ENCODE measurements around the gene MRPL45. TPM values are rescaled to one million over a fixed set of nuclear protein-coding genes. Genes with fewer than 3 reads are reported as not detected.
"Not testable (repeated sequence)": the region's sequence is repeated elsewhere in the genome, so short reads cannot be mapped to it uniquely, and the experiment has no call there.

The MRPL45 gene
- polyA plus RNA-seq (ENCODE audit: insufficient read length in 4 of 4): 10 to 100 TPM; 46.1 to 76.0 (median 63.5) TPM

- peak; percentile 87 to 95 (median 92) for DNase-seq (ENCODE audit: low read depth in 4 of 4, low spot score in 3 of 4)
Observed at GRCh38 chr17:38296834-38297517, at the start of gene MRPL45. TSS of gene MRPL45 (plus strand) at chr17:38297168. CDS start at chr17:38297184, 16 bp downstream.

GRCh38 chr17:38253191-38253590, 43.8 kb upstream of the MRPL45 start:
- not testable (repeated sequence) for DNase-seq (ENCODE audit: low read depth in 4 of 4, low spot score in 3 of 4)

DNA sequence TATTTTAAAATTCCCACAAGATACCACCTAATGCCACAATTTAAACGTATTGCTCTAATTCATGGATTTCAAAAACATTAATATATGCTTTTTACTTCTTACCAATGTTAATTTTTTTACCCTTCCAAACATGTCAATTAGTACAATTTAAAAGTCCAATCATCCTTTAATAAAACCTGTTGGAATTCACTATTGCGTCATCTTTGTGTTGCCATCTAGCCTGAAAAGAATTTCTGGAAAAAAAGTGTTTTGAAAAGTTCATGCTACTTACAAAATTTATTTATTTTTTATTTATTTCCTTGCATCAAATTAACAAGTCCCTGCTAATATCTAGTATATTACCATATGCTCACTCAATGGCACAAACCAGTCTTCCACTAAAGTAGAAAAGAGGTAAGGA, 42.6 kb upstream of the MRPL45 start:
- not testable (repeated sequence) for DNase-seq (ENCODE audit: low read depth in 4 of 4, low spot score in 3 of 4)

GRCh38 chr17:38257013-38257621, 39.9 kb upstream of the MRPL45 start:
- peak; percentile 47 to 53 (median 50) for DNase-seq (ENCODE audit: low read depth in 4 of 4, low spot score in 3 of 4)

DNA sequence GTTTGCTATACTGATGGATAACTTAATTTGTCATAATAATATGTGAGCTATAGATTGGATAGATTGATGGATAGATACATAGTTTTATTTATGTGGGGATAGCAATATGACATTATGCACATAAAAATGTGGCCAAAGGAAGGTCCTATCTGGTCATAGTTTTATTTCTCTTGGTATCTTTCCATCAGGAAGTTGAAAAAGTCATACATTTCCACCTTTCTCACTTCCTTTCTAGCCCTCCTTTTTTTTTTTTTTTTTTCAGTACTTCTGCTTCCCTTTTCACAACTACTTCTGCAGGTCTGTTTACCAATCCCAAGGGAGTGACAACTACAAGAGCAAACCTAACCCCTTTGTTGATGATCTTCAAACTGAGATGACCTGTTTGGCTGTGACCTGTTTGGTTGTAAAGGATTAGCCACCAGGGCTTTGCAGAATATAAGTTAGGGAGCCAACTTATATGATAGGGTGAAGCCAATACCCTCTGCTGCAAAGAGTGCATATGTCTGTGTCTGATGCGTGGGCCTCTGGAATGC, 30.9 kb upstream of the MRPL45 start:
- not testable (repeated sequence) for DNase-seq (ENCODE audit: low read depth in 4 of 4, low spot score in 3 of 4)

DNA sequence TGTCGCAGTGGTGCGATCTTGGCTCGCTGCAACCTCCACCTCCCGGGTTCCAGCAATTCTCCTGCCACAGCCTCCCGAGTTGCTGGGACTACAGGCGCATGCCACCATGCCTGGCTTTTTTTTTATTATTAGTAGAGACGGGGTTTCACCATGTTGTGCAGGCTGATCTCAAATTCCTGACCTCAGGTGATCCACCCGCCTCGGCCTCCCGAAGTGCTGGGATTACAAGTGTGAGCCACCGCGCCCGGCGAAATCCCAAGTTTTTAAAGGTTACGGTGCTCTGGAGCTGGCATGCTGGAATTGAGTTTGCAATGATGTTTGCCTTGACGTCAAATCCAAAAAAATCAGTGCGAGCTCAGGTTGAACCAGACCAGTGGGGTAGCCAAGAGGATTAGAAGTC, 30.4 kb upstream of the MRPL45 start:
- not testable (repeated sequence) for DNase-seq (ENCODE audit: low read depth in 4 of 4, low spot score in 3 of 4)

- not testable (repeated sequence) for DNase-seq (ENCODE audit: low read depth in 4 of 4, low spot score in 3 of 4)
Observed at GRCh38 chr17:38268138-38268537, 28.8 kb upstream of the MRPL45 start.

DNA sequence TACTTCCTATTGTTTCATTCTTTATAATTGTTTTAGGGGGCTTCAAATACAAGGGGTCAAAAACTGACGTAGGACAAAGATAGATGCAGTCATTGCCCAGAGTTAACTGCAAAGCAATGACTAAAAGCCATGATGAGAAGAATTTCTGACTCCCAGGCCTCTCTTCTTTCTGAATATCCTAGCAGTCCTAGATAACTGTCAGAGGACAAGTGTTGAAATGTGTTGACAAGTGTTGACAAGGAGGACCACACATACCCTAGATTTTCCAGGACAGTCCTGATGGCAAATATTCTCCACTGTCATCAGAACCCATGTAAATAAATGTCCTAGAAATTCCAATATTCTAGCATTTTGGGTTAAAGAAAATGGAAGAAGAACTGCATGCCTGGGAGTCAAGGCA, 27.9 kb upstream of the MRPL45 start:
- DNase-seq (ENCODE audit: low read depth in 4 of 4, low spot score in 3 of 4): not testable (repeated sequence)

DNA sequence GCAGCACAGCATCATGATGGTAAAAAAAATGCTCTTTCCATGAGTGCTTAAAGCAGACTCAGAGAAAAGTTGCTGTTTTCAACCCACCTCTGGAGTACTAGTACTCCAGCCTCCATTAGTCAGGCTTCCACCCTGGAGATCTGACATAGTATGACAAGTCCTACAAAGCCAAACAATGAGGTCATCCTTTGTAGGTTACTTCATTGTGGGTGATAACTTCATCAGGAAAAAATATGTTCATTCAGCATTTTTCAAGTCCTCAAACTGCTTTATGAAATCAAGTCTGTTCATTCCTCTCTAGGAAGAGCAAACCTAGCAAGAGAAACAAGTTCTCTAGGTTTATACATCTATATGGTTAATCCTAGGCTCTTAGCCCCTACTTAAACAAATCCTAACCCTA, 27.4 kb upstream of the MRPL45 start:
- not testable (repeated sequence) for DNase-seq (ENCODE audit: low read depth in 4 of 4, low spot score in 3 of 4)

DNA sequence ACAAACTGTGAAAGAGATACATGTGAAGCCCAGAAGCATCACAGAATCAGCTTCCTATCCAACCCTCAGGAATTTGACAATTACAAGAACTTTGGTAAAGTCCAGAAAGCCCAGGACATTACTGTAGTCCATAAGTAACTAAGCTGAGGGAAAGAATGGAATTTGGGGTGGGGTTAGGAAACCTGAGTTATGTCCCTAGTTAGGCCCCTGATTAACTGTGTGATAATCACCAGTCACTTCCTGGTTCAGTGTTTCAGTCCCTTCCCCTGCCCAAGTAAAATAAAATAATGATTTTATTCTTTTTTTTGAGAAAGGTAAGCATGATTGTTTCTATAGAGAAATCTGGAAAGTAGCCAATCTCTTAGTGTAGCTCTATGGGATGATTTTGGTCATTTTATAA, 11.0 kb upstream of the MRPL45 start:
- DNase-seq (ENCODE audit: low read depth in 4 of 4, low spot score in 3 of 4): not testable (repeated sequence)

DNA sequence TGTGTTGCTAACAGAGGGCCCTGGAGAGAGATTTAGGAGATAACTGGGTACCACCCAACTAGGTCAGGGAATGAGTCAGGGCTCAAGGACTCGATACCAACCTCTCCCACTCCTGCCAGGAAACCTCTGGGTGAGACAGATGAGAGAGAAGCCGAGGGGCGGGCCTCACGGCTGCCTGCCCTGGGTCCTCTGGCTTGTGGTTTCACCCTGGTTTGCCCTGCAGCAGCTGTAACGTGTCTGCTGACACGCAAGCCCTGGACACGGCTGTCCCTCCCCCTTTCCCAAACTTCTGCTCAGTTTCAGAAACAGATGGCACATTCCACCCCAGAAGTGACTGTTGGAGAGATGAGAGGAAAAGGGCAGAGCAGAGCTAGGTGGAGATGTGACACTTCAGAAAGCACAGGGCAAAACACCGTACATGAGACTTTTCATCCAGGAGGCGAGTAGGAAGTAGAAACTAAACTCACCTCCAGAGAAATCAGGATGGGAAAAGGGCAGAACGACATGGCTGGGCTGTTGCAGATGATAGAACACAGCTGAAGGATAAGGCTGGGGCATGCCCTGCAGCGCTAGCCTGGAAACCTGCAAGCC, 10.4 kb upstream of the MRPL45 start:
- peak in 2 of 4 donors; percentile 14 to 49 for DNase-seq (ENCODE audit: low read depth in 4 of 4, low spot score in 3 of 4)

- not testable (repeated sequence) for DNase-seq (ENCODE audit: low read depth in 4 of 4, low spot score in 3 of 4)
Observed at GRCh38 chr17:38288217-38288827, 8.6 kb upstream of the MRPL45 start.

DNA sequence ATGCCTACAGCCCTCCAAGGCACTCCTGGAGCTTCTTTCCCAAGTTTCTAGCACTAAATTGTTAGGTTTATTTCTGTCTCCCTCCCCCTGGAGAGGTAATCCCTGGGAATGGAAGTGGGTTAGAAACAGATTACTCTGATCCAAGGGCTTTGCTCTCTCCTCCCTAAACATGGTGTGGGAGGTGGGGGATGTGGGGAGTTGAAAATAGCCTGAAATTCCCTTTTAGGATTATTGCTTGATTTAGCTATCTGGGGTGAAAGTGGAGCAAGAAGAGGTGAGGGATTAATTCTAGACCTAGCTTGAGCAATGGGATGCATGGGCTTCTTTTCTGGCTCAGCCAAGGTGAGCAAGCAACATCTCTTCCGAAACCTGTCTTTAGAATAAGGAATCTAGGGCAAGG, 7.2 kb upstream of the MRPL45 start:
- DNase-seq (ENCODE audit: low read depth in 4 of 4, low spot score in 3 of 4): not testable (repeated sequence)

DNA sequence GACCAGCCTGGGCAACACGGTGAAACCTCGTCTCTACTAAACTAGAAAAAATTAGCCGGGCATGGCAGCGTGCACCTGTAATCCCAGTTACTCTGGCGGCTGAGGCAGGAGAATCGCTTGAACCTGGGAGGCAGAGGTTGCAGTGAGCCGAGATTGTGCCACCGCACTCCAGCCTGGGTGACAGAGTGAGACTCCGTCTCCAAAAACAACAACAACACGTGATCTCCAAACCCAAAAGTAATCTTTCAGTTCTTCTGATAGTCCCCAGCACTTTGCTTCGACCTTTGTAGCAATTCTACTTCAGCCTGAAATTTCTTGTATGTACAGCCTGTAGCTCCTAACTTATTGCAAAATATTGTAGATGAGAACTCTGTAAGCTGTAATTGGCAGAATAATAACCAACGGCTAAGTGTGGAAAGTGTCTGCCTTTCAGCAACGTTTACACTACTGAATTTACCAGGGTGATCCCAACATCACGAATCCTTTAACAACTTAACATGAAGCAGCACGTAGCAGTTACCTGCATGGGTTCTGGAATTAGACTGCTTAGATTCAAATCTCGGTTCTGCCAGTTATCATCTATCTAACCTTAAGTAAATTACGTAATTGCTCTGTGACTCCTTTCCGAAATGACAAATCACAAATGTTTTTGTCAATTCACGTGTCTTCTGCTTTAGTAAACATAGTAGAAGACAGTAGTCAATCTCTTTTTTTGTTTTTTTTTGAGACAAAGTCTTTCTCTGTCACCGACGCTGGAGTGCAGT, 1.2 kb upstream of the MRPL45 start:
- DNase-seq (ENCODE audit: low read depth in 4 of 4, low spot score in 3 of 4): not testable (repeated sequence)

- DNase-seq (ENCODE audit: low read depth in 4 of 4, low spot score in 3 of 4): no peak
Observed at GRCh38 chr17:38315497-38315896, 18.5 kb downstream of the MRPL45 start.

DNA sequence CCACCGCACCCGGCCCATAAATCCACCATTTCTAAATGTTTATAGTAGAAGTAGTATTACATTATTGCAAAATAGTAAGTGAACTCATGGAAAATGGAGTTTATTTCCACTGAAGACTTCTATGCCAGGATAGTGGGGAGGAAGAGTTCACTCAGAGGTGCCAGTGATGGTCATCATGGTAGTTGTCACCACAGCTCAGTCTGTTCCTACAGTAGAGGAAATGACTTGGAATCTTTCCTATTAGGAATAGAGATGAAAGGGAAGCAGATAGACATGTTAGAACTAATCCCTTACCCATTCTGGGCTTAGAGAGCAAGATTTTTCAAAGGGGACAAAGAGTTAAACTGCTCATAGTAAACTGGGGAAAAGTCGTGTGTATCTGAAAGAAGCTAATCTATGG, 20.1 kb downstream of the MRPL45 start:
- no peak for DNase-seq (ENCODE audit: low read depth in 4 of 4, low spot score in 3 of 4)

DNA sequence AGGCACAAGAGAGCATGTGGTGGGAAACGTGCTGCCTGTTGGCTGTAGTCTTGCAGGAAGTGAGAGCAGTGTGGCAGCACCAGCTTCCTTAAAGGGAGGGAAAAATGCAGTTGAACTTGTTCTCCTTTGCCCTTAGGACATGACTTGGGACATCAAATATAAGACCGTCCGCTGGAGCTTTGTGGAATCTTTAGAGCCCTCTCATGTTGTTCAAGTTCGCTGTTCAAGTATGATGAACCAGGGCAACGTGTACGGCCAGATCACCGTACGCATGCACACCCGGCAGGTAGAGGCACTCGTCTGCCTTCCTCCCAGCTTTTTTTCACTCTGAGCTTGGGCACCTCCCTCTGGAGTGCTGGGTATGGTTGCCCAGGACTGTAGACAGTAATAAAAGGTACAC, 23.5 kb downstream of the MRPL45 start:
- DNase-seq (ENCODE audit: low read depth in 4 of 4, low spot score in 3 of 4): no peak

DNA sequence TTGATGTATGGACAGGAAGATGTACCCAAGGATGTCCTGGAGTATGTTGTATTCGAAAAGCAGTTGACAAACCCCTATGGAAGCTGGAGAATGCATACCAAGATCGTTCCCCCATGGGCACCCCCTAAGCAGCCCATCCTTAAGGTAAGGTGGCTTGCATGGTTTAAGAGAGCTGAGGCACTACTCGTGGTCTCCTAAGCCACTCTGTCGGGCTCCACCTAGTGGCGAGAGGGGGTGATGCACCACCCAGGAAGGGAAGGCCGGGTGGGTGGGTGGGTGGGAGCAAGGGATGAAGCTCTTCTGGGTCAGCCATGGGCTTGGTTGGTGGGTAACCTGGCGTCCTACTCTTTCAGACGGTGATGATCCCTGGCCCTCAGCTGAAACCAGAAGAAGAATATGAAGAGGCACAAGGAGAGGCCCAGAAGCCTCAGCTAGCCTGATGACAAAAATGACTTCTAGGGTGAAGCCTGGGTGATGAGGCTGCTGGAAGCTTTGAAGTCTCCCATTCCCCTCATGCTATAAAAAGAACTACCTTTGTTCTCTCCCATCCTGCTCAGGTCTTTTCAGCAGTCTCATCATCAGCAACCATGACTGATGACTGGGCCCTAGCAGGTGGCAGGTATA, 25.3 kb downstream of the MRPL45 start:
- DNase-seq (ENCODE audit: low read depth in 4 of 4, low spot score in 3 of 4): no peak

- DNase-seq (ENCODE audit: low read depth in 4 of 4, low spot score in 3 of 4): no peak
Observed at GRCh38 chr17:38322897-38323296, 25.9 kb downstream of the MRPL45 start.

GRCh38 chr17:38324141-38324697, 27.3 kb downstream of the MRPL45 start:
- no peak for DNase-seq (ENCODE audit: low read depth in 4 of 4, low spot score in 3 of 4)
